Esophagus mucosa (tissue), 1 donor: ENCODE data around the gene PLPP6. TPM values are rescaled to one million over a fixed set of nuclear protein-coding genes. Genes with fewer than 3 reads are reported as not detected.

Source experiments
- ATAC-seq: fragments of 200-7000 bp; cut with Tn5 transposase; one replicate; pipeline ENCODE4 v1.9.1; 2020
- total RNA-seq: library from RNA; stranded (reverse); gene quantifications from one replicate; pipeline ENCODE4 v1.2.4, GENCODE V29; 2023
- donor health status: DM: yes; HTN: yes; CAD: no.

PLPP6 gene
- total RNA-seq, 1 donor from 2014 or later: 6.1 TPM

- peak; percentile 17 for ATAC-seq
These were observed 1.1 kb downstream of the PLPP6 start for GRCh38 chr9:4662989-4663792.

GRCh38 chr9:4663956-4664355 is 1.9 kb downstream of the PLPP6 start:
- ATAC-seq: no peak

GRCh38 chr9:4665357-4665756 is 3.3 kb downstream of the PLPP6 start:
- ATAC-seq: peak; percentile 16

GRCh38 chr9:4666042-4666699 is 4.1 kb downstream of the PLPP6 start, which contains the start of gene SPATA6L:
Gene SPATA6L (minus strand): TSS chr9:4666480. CDS start chr9:4666250, 230 bp downstream.
- ATAC-seq: peak; percentile 47

GRCh38 chr9:4667681-4668080 is 5.6 kb downstream of the PLPP6 start:
- ATAC-seq: no peak

GRCh38 chr9:4668604-4669003 is 6.5 kb downstream of the PLPP6 start:
- ATAC-seq: no peak

- ATAC-seq: no peak
These were observed 7.8 kb downstream of the PLPP6 start for GRCh38 chr9:4669890-4670289.

- ATAC-seq: no peak
These were observed 8.5 kb downstream of the PLPP6 start for GRCh38 chr9:4670591-4670990.

GRCh38 chr9:4671737-4672136 is 9.6 kb downstream of the PLPP6 start:
- ATAC-seq: no peak

- no peak for ATAC-seq
These were observed 12.7 kb downstream of the PLPP6 start for GRCh38 chr9:4674783-4675182.

GRCh38 chr9:4677392-4677791 is 15.3 kb downstream of the PLPP6 start:
- no peak for ATAC-seq

- ATAC-seq: no peak
These were observed 16.7 kb downstream of the PLPP6 start for GRCh38 chr9:4678679-4679267.

GRCh38 chr9:4679268-4680172 is 17.4 kb downstream of the PLPP6 start, which contains the start of gene CDC37L1:
Gene CDC37L1 (plus strand): TSS chr9:4679569. CDS start chr9:4679768, 199 bp downstream.
- peak; percentile 100 for ATAC-seq

- no peak for ATAC-seq
These were observed 18.1 kb downstream of the PLPP6 start for GRCh38 chr9:4680173-4680525.

GRCh38 chr9:4680750-4681149 is 18.7 kb downstream of the PLPP6 start:
- no peak for ATAC-seq

GRCh38 chr9:4684820-4685219 is 22.7 kb downstream of the PLPP6 start:
- ATAC-seq: no peak

GRCh38 chr9:4686112-4686511 is 24.0 kb downstream of the PLPP6 start:
- no peak for ATAC-seq

GRCh38 chr9:4686584-4686983 is 24.5 kb downstream of the PLPP6 start:
- no peak for ATAC-seq

GRCh38 chr9:4689021-4689420 is 26.9 kb downstream of the PLPP6 start:
- no peak for ATAC-seq

- peak; percentile 73 for ATAC-seq
These were observed 27.6 kb downstream of the PLPP6 start for GRCh38 chr9:4689687-4690104.

- no peak for ATAC-seq
These were observed 28.1 kb downstream of the PLPP6 start for GRCh38 chr9:4690144-4690543.

- no peak for ATAC-seq
These were observed 29.7 kb downstream of the PLPP6 start for GRCh38 chr9:4691795-4692194.

- no peak for ATAC-seq
These were observed 38.0 kb downstream of the PLPP6 start for GRCh38 chr9:4700091-4700490.
